IPS DF 4.7 (cell line): Measurements from ENCODE around the gene PIGO.

Source experiments
- DNase-seq: peaks from one replicate; pipeline ENCODE4 v3.0.0-alpha.2; 2013; ENCODE audit warnings: low spot score; ENCODE audit errors: extremely low read depth

Gene PIGO

GRCh38 chr9:35071814-35072460 is 24.5 kb downstream of the PIGO start:
- no peak for DNase-seq

- no peak for DNase-seq
Measured at GRCh38 chr9:35070823-35071813, 25.3 kb downstream of the PIGO start.

GRCh38 chr9:35069020-35069419 is 27.4 kb downstream of the PIGO start:
- DNase-seq = no peak

GRCh38 chr9:35067056-35067455 is 29.3 kb downstream of the PIGO start:
- DNase-seq = no peak

GRCh38 chr9:35060548-35061207 is 35.7 kb downstream of the PIGO start:
- no peak for DNase-seq

GRCh38 chr9:35059438-35059837 is 37.0 kb downstream of the PIGO start:
- no peak for DNase-seq

- DNase-seq = no peak
Measured at GRCh38 chr9:35057271-35057620, 39.1 kb downstream of the PIGO start.

- no peak for DNase-seq
Measured at GRCh38 chr9:35056571-35057270, 39.7 kb downstream of the PIGO start.

- DNase-seq = no peak
Measured at GRCh38 chr9:35054871-35055644, 41.3 kb downstream of the PIGO start.

- DNase-seq = no peak
Measured at GRCh38 chr9:35054185-35054835, 42.1 kb downstream of the PIGO start.

- DNase-seq = no peak
Measured at GRCh38 chr9:35051069-35051967, 45.1 kb downstream of the PIGO start.

- no peak for DNase-seq
Measured at GRCh38 chr9:35048511-35048910, 47.9 kb downstream of the PIGO start.

- no peak for DNase-seq
Measured at GRCh38 chr9:35044071-35044470, 52.3 kb downstream of the PIGO start.

GRCh38 chr9:35042891-35043545 is 53.4 kb downstream of the PIGO start:
- no peak for DNase-seq

GRCh38 chr9:35042081-35042604 is 54.2 kb downstream of the PIGO start:
- DNase-seq = no peak
